K562 (cell line): ENCODE results near the gene BRINP1. TPM values are rescaled to one million over a fixed set of nuclear protein-coding genes. Genes with fewer than 3 reads are reported as not detected.

Experiments used
- polyA plus RNA-seq, 8 experiments: library from polyadenylated mRNA; depleted of rRNA in 4 of 8; stranded (reverse) in 5 of 8; unstranded in 3 of 8; fragments of >200 nt; fragmentation: Nextera tagmentation in 2 of 8; fragmentation: Illumina TruSeq in 1 of 8; extraction: Ambion mirVana in 2 of 8; extraction: Trizol in 1 of 8; gene quantifications; 2 replicates each; pipeline versions ENCODE4 v1.2.1 to v1.2.3, GENCODE V29; 2011 to 2014; ENCODE audit warnings: inconsistent platforms in 1 of 8, missing spikeins in 1 of 8
- total RNA-seq, 7 experiments: library from RNA; depleted of rRNA in 6 of 7; stranded (reverse); fragments of >200 nt in 6 of 7; fragmentation: Illumina TruSeq in 2 of 7; extraction: Trizol in 2 of 7; gene quantifications; 2 replicates each; pipeline versions ENCODE4 v1.2.1 to v1.2.3, GENCODE V29; 2011 to 2021; ENCODE audit warnings: low replicate concordance in 1 of 7
- TF ChIP-seq, protein P1 (sequence below): fragments of 450-650 bp; IDR thresholded peaks from 2 replicates; pipeline ENCODE4 v1.6.1; 2016; ENCODE audit warnings: mild to moderate bottlenecking, moderate library complexity

Gene BRINP1
- total and polyA plus RNA-seq, 9 of the 15 experiments (the other 6 are each of a cell fraction or from before 2014, with no cell fraction given), result not detected

DNA sequence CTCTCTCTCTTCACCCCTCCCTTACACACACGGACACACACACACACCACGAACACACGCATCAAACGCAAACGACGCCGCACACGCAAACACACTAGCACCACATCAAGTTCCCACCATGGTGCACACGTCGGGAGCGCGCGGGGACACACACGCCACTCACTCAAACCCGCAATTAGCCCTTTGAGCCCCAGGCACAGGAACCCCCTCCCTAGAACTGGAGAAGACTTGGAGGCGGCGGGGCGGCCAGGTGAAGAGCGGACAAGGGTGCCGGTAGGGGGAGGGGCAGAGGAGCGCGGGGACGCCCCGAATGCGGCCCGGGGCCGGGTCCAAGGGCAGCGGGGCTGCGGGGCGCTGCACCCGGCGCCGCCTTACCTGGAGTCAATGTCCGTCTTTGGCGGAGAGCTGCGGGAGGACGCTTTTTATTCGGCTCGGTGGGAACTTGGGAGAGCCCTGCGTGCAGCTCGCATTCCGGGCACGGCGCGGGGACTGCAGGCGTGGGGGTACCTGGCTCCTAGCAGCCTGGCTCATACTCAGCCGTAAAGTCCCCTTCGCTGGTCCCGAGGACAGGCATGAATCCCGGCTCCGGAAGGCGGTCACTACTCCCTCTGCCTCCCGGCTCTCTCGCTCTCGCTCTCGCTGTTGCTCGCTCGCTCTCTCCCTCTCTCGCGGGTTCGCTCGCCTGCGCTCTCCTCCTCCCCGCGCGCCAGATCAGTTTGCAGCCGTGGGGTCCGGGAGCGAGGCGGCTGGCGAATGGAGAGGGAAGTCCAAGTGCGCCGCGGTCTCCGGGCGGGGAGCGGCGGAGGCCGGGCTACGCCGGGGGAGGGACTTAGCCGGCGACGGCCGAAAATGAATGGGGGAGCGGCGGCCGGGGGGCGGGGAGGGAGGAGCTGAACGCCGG, at the start of gene BRINP1 (continued):
- TF ChIP-seq, protein P1, sequence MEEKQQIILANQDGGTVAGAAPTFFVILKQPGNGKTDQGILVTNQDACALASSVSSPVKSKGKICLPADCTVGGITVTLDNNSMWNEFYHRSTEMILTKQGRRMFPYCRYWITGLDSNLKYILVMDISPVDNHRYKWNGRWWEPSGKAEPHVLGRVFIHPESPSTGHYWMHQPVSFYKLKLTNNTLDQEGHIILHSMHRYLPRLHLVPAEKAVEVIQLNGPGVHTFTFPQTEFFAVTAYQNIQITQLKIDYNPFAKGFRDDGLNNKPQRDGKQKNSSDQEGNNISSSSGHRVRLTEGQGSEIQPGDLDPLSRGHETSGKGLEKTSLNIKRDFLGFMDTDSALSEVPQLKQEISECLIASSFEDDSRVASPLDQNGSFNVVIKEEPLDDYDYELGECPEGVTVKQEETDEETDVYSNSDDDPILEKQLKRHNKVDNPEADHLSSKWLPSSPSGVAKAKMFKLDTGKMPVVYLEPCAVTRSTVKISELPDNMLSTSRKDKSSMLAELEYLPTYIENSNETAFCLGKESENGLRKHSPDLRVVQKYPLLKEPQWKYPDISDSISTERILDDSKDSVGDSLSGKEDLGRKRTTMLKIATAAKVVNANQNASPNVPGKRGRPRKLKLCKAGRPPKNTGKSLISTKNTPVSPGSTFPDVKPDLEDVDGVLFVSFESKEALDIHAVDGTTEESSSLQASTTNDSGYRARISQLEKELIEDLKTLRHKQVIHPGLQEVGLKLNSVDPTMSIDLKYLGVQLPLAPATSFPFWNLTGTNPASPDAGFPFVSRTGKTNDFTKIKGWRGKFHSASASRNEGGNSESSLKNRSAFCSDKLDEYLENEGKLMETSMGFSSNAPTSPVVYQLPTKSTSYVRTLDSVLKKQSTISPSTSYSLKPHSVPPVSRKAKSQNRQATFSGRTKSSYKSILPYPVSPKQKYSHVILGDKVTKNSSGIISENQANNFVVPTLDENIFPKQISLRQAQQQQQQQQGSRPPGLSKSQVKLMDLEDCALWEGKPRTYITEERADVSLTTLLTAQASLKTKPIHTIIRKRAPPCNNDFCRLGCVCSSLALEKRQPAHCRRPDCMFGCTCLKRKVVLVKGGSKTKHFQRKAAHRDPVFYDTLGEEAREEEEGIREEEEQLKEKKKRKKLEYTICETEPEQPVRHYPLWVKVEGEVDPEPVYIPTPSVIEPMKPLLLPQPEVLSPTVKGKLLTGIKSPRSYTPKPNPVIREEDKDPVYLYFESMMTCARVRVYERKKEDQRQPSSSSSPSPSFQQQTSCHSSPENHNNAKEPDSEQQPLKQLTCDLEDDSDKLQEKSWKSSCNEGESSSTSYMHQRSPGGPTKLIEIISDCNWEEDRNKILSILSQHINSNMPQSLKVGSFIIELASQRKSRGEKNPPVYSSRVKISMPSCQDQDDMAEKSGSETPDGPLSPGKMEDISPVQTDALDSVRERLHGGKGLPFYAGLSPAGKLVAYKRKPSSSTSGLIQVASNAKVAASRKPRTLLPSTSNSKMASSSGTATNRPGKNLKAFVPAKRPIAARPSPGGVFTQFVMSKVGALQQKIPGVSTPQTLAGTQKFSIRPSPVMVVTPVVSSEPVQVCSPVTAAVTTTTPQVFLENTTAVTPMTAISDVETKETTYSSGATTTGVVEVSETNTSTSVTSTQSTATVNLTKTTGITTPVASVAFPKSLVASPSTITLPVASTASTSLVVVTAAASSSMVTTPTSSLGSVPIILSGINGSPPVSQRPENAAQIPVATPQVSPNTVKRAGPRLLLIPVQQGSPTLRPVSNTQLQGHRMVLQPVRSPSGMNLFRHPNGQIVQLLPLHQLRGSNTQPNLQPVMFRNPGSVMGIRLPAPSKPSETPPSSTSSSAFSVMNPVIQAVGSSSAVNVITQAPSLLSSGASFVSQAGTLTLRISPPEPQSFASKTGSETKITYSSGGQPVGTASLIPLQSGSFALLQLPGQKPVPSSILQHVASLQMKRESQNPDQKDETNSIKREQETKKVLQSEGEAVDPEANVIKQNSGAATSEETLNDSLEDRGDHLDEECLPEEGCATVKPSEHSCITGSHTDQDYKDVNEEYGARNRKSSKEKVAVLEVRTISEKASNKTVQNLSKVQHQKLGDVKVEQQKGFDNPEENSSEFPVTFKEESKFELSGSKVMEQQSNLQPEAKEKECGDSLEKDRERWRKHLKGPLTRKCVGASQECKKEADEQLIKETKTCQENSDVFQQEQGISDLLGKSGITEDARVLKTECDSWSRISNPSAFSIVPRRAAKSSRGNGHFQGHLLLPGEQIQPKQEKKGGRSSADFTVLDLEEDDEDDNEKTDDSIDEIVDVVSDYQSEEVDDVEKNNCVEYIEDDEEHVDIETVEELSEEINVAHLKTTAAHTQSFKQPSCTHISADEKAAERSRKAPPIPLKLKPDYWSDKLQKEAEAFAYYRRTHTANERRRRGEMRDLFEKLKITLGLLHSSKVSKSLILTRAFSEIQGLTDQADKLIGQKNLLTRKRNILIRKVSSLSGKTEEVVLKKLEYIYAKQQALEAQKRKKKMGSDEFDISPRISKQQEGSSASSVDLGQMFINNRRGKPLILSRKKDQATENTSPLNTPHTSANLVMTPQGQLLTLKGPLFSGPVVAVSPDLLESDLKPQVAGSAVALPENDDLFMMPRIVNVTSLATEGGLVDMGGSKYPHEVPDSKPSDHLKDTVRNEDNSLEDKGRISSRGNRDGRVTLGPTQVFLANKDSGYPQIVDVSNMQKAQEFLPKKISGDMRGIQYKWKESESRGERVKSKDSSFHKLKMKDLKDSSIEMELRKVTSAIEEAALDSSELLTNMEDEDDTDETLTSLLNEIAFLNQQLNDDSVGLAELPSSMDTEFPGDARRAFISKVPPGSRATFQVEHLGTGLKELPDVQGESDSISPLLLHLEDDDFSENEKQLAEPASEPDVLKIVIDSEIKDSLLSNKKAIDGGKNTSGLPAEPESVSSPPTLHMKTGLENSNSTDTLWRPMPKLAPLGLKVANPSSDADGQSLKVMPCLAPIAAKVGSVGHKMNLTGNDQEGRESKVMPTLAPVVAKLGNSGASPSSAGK, result no peak
- TF ChIP-seq, all 486 proteins: peak for 0
